ENCODE data around the gene CD300LB.

DNA sequence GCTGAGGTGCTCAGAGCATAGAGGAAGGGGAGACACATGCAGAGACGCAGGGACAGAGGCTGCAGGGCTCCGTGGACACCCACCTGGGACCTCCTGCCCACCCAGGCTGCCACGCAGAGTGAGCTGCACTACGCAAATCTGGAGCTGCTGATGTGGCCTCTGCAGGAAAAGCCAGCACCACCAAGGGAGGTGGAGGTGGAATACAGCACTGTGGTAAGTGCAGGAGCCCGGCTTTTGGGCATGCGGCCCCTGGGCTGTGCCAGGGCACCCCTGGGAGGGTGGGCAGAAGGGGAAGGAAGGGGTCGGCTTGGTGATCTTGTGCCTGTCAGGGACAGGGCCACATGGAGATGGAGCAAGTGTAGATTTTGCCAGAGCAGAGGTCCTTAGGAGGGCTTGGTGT, 49.7 kb downstream of the CD300LB start:
- no peak for TF ChIP-seq TAF1 (IDR thresholded peaks at IDR 0.05; ENCODE audit: borderline replicate concordance, low read depth, low read length)
- no peak for TF ChIP-seq POLR2A (IDR thresholded peaks at IDR 0.05; ENCODE audit: low read depth, low read length)

Measured in GM12892 (cell line).